ENCODE data around the gene MPRIP.

Gene MPRIP

GRCh38 chr17:17140590-17140980, 98.3 kb downstream of the MPRIP start:
- TF ChIP-seq, protein P1, sequence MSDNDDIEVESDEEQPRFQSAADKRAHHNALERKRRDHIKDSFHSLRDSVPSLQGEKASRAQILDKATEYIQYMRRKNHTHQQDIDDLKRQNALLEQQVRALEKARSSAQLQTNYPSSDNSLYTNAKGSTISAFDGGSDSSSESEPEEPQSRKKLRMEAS (IDR thresholded peaks at IDR 0.05), result no peak
- TF ChIP-seq EGR1 (IDR thresholded peaks at IDR 0.05) (no peak), TCF12 (IDR thresholded peaks at IDR 0.05; ENCODE audit: low read depth) (no peak), CREB1 (IDR thresholded peaks at IDR 0.05; ENCODE audit: low read depth) (no peak), REST (IDR thresholded peaks at IDR 0.05; ENCODE audit: low read depth) (no peak)

GRCh38 chr17:17141279-17141678, 99.0 kb downstream of the MPRIP start:
- TF ChIP-seq TEAD4 (IDR thresholded peaks at IDR 0.05), result no peak

DNA sequence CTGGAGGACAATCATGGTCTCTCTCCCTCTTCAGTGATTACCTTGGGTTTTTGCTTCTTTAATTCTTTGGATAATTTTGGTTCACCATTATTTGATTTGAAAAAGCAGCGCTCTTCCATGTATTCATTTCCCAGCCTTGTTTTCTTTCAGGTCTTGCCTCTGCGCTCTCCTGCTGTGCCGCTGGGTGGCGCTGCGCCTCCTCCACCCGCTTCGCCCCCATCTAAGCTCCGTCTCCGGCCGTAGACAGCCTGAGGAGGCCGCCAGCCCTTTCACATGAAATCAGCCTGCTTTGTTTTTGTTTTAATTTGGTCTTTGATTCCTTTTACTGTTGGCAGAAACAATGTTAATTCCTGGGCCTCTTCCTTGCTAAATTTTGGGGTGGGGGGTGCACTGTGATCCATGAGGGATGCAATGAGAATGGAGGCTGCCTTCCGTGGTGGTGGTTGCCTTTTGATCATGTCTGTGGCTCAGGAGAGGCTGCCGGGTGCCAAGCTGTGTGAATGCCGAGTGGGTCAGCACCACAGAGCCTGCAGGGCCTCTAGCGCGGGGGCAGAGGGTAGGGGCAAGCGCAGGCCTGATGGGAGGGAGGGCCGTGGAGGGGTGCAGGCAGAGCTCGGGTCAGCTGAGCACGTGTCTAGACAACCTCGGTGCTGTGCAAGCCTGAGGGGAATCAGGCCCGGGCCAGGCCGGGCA, 99.7 kb downstream of the MPRIP start:
- TF ChIP-seq RAD21 (IDR thresholded peaks at IDR 0.05; ENCODE audit: low read depth), result peak; percentile 34; the same call in 1 of the 2 replicates
- no peak for TF ChIP-seq NFIC (IDR thresholded peaks at IDR 0.05)

DNA sequence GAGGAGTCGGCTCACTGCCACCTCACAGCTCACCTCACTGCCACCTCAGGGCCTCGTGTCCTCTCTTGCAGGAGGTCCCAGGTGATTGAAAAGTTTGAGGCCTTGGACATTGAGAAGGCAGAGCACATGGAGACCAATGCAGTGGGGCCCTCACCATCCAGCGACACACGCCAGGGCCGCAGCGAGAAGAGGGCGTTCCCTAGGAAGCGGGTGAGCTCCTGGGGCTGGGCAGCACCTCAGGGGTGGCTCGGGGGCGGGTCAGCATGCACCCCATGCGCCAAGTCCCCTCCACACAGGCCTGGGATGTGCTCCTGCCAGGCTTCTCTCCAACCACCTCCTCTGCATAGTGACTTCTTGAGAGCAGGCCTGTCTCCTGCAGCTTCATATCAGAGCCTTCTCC, 100.3 kb downstream of the MPRIP start:
- TF ChIP-seq NFIC (IDR thresholded peaks at IDR 0.05) (no peak), TEAD4 (IDR thresholded peaks at IDR 0.05) (no peak), REST (IDR thresholded peaks at IDR 0.05; ENCODE audit: low read depth) (no peak), YY1 (IDR thresholded peaks at IDR 0.05; ENCODE audit: low read depth) (no peak), CEBPB (IDR thresholded peaks at IDR 0.05) (no peak), TCF12 (IDR thresholded peaks at IDR 0.05; ENCODE audit: low read depth) (no peak), RAD21 (IDR thresholded peaks at IDR 0.05; ENCODE audit: low read depth) (no peak), USF1 (IDR thresholded peaks at IDR 0.05) (no peak), TAF1 (IDR thresholded peaks at IDR 0.05; ENCODE audit: low read depth) (no peak), CREB1 (IDR thresholded peaks at IDR 0.05; ENCODE audit: low read depth) (no peak), ZBTB7A (IDR thresholded peaks at IDR 0.05; ENCODE audit: low read depth) (no peak), EP300 (IDR thresholded peaks at IDR 0.05; ENCODE audit: borderline replicate concordance) (no peak), EGR1 (IDR thresholded peaks at IDR 0.05) (no peak)
- TF ChIP-seq, protein P1 (IDR thresholded peaks at IDR 0.05), result no peak

DNA sequence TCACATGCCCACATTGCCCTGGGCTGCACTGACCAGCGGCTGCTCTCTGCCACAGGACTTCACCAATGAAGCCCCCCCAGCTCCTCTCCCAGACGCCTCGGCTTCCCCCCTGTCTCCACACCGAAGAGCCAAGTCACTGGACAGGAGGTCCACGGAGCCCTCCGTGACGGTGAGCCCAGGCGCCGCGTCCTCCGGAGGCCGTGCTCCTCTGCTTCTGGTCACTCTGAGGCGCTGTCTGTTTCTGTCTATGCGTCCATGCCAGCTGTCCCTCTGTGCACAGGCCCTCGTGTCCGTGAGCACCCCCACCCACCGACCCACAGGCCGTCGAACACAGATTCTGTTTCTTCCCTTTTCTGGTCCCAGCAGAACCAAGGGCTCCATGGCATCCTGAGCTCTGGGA, 101.2 kb downstream of the MPRIP start:
- TF ChIP-seq REST (IDR thresholded peaks at IDR 0.05; ENCODE audit: low read depth) (no peak), FOXM1 (IDR thresholded peaks at IDR 0.05; ENCODE audit: borderline replicate concordance, low read depth) (no peak), TAF1 (IDR thresholded peaks at IDR 0.05; ENCODE audit: low read depth) (no peak), EGR1 (IDR thresholded peaks at IDR 0.05) (no peak), ZBTB7A (IDR thresholded peaks at IDR 0.05; ENCODE audit: low read depth) (no peak), CREB1 (IDR thresholded peaks at IDR 0.05; ENCODE audit: low read depth) (no peak)

DNA sequence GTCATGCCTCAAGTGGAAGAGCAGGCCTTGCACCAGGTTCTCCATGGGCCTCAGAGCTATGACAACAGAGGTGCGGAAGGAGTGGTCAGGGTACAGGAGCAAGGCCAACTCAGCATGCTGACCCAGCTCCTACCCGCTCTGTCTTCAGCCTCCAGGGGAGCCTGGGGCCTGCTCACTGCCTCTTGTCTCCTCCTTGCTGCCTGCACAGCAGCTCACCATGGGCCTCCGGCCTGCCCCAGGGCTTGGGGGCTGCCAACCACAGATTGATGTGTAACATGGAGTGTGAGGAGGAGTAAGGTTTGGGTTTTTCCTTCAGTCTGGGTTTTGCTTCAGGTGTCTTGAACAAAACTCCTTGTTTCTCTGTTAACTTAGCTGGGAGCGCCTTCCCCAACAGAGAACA, 101.8 kb downstream of the MPRIP start:
- TF ChIP-seq CREB1 (IDR thresholded peaks at IDR 0.05; ENCODE audit: low read depth) (no peak), TEAD4 (IDR thresholded peaks at IDR 0.05) (no peak), YY1 (IDR thresholded peaks at IDR 0.05; ENCODE audit: low read depth) (no peak), EP300 (IDR thresholded peaks at IDR 0.05; ENCODE audit: borderline replicate concordance) (no peak), ZBTB7A (IDR thresholded peaks at IDR 0.05; ENCODE audit: low read depth) (no peak), REST (IDR thresholded peaks at IDR 0.05; ENCODE audit: low read depth) (no peak), TCF12 (IDR thresholded peaks at IDR 0.05; ENCODE audit: low read depth) (no peak), TAF1 (IDR thresholded peaks at IDR 0.05; ENCODE audit: low read depth) (no peak), RAD21 (IDR thresholded peaks at IDR 0.05; ENCODE audit: low read depth) (no peak), CEBPB (IDR thresholded peaks at IDR 0.05) (no peak)
- TF ChIP-seq, protein P1 (IDR thresholded peaks at IDR 0.05), result no peak

Data from Ishikawa (cell line).